ENCODE measurements around the gene SLC6A17.

DNA sequence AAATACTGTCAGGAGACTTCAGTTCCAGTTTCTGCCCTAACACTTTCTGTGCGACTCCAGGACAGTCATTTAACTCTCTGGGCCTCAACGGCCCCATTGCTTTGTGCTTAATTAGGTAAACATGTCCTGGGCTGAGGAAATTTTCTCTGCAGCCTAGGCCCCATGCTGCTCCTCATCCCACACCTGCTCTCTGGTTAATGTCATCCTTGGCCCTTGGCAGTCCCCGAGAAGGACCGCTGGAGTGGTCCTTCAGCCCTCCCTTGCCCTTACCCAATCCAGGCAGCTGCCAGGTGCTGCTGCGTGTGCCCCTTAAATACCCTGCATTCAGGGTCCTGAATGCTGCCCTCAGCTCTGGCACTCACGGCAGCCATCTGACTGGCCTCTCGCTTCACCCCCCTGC, 19.3 kb upstream of the SLC6A17 start:
- no peak for TF ChIP-seq CREB1 (CRISPR knock-in tag; IDR thresholded peaks at IDR 0.05; ENCODE audit: low read depth)
- no peak for TF ChIP-seq POLR2AphosphoS5 (IDR thresholded peaks at IDR 0.05; ENCODE audit: low read depth)
- TF ChIP-seq EZH2 (IDR thresholded peaks at IDR 0.05; ENCODE audit: low read depth, unreplicated experiment), result no peak
- TF ChIP-seq, protein P1, sequence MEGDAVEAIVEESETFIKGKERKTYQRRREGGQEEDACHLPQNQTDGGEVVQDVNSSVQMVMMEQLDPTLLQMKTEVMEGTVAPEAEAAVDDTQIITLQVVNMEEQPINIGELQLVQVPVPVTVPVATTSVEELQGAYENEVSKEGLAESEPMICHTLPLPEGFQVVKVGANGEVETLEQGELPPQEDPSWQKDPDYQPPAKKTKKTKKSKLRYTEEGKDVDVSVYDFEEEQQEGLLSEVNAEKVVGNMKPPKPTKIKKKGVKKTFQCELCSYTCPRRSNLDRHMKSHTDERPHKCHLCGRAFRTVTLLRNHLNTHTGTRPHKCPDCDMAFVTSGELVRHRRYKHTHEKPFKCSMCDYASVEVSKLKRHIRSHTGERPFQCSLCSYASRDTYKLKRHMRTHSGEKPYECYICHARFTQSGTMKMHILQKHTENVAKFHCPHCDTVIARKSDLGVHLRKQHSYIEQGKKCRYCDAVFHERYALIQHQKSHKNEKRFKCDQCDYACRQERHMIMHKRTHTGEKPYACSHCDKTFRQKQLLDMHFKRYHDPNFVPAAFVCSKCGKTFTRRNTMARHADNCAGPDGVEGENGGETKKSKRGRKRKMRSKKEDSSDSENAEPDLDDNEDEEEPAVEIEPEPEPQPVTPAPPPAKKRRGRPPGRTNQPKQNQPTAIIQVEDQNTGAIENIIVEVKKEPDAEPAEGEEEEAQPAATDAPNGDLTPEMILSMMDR (conservative IDR thresholded peaks at IDR 0.05; ENCODE audit: low read depth in 2 of 2), result no peak
- TF ChIP-seq EZH2phosphoT487 (IDR thresholded peaks at IDR 0.05; ENCODE audit: unreplicated experiment), result no peak
- no peak for TF ChIP-seq JUNB (IDR thresholded peaks at IDR 0.05; ENCODE audit: unreplicated experiment)
- TF ChIP-seq ZNF331 (CRISPR knock-in tag; IDR thresholded peaks at IDR 0.05; ENCODE audit: low read depth), result no peak
- TF ChIP-seq NANOG (IDR thresholded peaks at IDR 0.05; ENCODE audit: borderline replicate concordance), result no peak
- no peak for TF ChIP-seq REST (IDR thresholded peaks at IDR 0.05; ENCODE audit: unreplicated experiment)
- TF ChIP-seq STAT1 (IDR thresholded peaks at IDR 0.05; ENCODE audit: unreplicated experiment), result no peak
- TF ChIP-seq, protein P2, sequence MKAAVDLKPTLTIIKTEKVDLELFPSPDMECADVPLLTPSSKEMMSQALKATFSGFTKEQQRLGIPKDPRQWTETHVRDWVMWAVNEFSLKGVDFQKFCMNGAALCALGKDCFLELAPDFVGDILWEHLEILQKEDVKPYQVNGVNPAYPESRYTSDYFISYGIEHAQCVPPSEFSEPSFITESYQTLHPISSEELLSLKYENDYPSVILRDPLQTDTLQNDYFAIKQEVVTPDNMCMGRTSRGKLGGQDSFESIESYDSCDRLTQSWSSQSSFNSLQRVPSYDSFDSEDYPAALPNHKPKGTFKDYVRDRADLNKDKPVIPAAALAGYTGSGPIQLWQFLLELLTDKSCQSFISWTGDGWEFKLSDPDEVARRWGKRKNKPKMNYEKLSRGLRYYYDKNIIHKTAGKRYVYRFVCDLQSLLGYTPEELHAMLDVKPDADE (IDR thresholded peaks at IDR 0.05), result no peak

Measured in GM23338 (cell line).